ENCODE measurements around the gene SPATA1.
"Not testable (repeated sequence)": the region's sequence is repeated elsewhere in the genome, so short reads cannot be mapped to it uniquely, and the experiment has no call there.

Gene SPATA1

GRCh38 chr1:84509029-84509428 lies 2.8 kb downstream of the SPATA1 start:
- no peak for DNase-seq

- DNase-seq, result no peak
These were observed 4.0 kb downstream of the SPATA1 start for GRCh38 chr1:84510165-84510564.

GRCh38 chr1:84510668-84511067 lies 4.5 kb downstream of the SPATA1 start:
- DNase-seq, result no peak

DNA sequence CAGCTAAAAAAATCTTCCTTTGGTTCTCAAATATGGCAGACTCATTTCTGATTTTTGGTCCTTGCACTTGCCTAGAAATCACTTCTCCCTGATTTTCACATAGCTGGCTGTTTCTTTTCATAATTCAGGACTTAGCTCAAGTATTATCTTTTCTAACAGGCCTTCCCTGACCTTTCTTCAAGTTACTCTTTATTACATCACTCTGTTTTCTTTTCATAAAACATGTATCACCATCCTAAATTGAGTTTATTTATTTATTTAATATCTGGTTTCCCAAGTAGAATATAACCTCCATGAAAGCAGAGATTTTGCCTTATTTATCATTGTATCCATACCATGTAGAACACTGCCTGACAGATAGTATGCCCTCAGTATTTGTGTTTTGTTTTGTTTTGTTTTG lies 18.4 kb downstream of the SPATA1 start:
- no peak for DNase-seq

- no peak for DNase-seq
These were observed 19.6 kb downstream of the SPATA1 start for GRCh38 chr1:84525779-84526178.

DNA sequence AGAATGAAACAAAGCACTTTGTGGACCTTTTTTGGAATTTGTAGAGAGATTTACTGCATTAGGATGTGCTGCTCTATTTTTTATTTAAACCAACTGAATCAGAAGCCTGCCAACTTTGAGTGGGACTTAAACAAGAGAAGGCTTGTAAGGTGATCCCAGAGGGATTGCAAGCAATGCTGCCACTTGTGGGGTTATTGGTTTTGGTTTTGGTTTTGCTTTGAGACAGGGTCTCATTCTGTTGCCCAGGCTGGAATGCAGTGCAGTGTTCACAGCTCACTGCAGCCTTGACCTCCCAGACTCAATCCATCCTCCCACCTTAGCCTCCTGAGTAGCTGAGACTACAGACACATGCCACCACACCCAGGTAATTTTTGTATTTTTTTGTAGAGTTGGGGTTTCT lies 32.4 kb downstream of the SPATA1 start:
- DNase-seq, result peak; percentile 9

DNA sequence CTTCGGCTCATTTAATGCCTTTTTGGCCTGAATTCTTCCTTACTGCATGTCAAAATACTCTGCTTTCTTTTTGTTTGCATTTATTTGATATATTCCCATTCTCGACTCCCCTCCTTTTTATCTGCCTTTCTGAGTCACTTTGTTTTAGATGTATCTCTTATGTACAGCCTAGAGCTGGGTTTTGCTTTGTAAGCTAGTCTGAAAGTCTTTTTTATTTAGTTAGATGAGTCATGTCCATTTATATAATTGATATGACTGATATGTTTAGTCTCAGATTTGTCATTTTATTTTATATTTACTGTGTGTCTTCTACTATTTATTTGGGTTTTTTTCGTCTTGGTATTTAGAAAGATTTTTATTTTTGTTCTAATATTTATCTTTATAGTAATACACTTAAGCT lies 33.8 kb downstream of the SPATA1 start:
- DNase-seq, result no peak

- no peak for DNase-seq
These were observed 34.6 kb downstream of the SPATA1 start for GRCh38 chr1:84540759-84541158.

- no peak for DNase-seq
These were observed 35.5 kb downstream of the SPATA1 start for GRCh38 chr1:84541679-84542078.

GRCh38 chr1:84550826-84551225 lies 44.6 kb downstream of the SPATA1 start:
- no peak for DNase-seq

DNA sequence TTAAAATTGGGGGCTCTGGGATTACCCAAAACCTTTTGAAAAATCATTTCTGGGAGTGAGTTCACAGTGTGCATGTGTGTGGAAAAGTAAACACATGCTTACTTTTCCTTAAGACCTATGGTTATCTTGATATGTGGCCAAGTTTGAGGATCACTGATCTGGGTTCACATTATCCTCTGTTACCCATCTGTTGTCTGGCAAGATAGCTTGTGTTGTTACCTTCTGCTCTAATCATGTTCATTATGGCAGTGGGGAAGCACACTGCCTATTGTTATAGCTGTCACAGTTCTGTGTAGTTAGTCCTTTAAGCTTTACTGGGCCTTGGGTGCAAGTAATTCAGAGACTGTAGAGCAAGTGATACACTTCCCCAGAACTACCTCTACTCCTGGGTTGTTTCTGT lies 63.0 kb downstream of the SPATA1 start:
- no peak for DNase-seq

GRCh38 chr1:84570436-84571149 lies 64.4 kb downstream of the SPATA1 start:
- peak; percentile 6 for DNase-seq

DNA sequence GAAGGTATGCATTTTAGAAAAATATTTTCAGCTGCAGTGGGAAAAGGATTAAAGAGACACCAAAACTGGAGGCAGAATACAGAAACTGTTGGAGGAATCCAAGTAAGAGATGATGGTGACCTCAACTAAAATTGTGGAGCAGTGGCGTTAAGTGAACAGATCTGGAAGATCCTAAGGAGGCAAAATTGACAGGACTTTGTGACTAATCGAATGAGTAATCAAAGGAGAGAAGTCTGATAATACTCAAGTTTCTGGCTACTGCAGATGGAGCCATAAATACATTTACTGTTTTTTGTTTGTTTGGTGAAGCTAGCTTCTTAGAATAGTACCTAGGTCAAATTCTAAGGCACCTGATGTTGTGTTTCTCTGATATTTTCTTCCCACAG lies 65.0 kb downstream of the SPATA1 start:
- DNase-seq, result no peak

DNA sequence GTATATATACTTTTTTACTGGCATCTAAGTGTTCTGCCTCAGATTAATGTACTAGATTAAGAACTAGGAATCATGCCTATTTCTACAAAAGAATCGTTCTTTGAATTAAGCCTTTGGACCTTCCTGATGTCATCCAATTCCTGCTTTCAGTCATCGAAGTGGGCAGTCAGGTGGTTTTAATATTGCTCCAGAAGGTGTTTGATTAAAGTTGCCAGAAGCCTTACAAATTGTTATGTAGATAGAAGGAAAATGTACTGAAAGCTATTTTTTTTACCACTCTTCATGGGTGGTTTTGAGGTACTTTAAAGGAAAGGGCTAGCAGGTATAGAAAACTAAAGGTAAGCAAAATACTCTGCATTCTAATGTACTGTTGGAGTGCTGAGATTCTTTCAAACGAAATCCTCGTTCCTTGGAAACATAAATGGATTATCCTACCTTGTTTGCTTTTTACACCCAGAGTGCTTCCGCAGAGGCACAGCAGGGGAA lies 67.3 kb downstream of the SPATA1 start:
- peak; percentile 51 for DNase-seq

- DNase-seq, result peak; percentile 93
These were observed 68.0 kb downstream of the SPATA1 start, which contains the start of gene CTBS for GRCh38 chr1:84573967-84574842. Gene CTBS (minus strand): TSS chr1:84574440. CDS start chr1:84574415, 25 bp downstream.

- DNase-seq, result no peak
These were observed 68.8 kb downstream of the SPATA1 start for GRCh38 chr1:84574936-84575335.

GRCh38 chr1:84581648-84582047 lies 75.5 kb downstream of the SPATA1 start:
- DNase-seq, result no peak

DNA sequence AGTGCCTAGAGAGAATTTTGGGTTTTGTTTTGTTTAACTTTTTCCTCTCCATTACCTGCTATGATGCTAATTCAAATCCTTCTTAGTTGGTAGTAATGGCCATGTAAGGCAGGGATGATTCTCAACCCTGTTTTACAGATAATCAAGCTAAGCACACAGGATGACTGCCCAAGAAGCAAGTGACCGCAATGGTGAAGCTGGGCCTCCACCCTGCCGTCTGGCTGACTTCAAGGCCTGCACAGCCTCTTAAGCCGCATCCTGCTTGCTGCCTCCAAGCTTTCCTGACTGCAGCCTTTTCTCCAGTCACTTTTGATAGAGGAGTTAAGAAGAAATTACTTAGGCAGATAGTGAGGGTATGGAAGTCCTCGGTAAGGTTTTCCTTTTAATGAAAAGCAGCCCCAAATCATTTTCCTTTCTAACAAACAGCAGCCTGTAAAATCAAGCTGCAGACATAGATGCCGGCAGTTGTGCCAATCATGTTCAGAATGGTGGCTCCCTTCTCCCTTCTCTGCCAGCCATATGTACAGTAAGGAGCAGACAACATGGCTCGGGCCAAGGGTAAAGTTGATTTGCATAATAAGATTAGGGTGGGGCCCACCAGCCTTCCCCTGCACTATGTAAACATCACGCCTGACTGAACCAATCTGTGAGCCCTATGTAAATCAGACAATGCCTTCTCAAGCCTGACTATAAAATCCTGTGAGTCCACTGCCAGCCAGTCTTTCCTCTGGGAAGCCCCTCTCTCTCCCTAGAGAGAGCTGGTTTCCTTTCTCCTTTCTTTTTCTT lies 76.8 kb downstream of the SPATA1 start:
- DNase-seq, result no peak

GRCh38 chr1:84583648-84584047 lies 77.5 kb downstream of the SPATA1 start:
- DNase-seq, result no peak

GRCh38 chr1:84584126-84584525 lies 77.9 kb downstream of the SPATA1 start:
- no peak for DNase-seq

- DNase-seq, result no peak
These were observed 79.6 kb downstream of the SPATA1 start for GRCh38 chr1:84585803-84586202.

DNA sequence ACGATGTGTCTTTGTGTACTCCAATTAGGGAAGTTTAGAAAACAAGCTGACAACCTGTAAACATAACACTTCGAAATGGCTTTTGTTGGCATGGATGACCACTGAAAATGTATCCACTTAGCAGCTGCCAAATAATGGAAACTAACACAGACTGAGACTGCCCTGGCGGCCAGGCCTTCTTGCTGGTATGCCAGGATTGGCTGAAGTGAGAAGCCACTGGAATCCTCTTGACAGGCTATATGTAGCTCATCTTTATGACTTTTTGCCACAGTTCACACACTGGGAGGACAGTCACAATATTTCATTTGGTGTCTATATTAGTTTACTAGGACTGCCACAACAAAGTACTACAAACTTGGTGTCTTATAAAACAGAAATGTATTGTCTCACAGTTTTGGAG lies 80.9 kb downstream of the SPATA1 start:
- no peak for DNase-seq

DNA sequence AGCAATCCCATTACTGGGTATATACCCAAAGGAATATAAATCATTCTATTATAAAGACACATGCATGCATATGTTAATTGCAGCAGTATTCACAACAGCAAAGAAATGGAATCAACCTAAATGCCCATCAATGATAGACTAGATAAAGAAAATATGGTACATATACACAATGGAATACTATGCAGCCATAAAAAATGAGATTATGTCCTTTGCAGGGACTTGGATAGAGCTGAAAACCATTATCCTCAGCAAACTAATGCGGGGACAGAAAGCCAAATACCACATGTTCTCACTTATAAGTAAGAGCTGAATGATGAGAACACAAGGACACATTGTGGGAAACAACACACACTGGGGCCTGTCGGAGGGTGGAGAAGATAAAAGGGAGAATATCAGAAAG lies 88.8 kb downstream of the SPATA1 start:
- not testable (repeated sequence) for DNase-seq

All from activated CD4-positive, alpha-beta T cell treated with anti-CD3 and anti-CD28 coated beads, Interleukin-2, Interleukin-6, amounts not matched to agents 100 ng/mL and 50 ng/mL, durations not matched to agents 16 hours and 8 hours (primary cell).